ENCODE data around the gene GLUD2.
A peak's percentile ranks its signal among the peaks of the same experiment; 100 is the strongest.
"Not testable (repeated sequence)": the region's sequence is repeated elsewhere in the genome, so short reads cannot be mapped to it uniquely, and the experiment has no call there.

GLUD2 gene

GRCh38 chrX:121047441-121048419 lies at the start of gene GLUD2:
TSS of gene GLUD2 (plus strand) at chrX:121047610. CDS start at chrX:121047685, 75 bp downstream.
- DNase-seq (ENCODE audit: low spot score) = not testable (repeated sequence)

- DNase-seq (ENCODE audit: low spot score) = no peak
These were observed 48.0 kb upstream of the GLUD2 start for GRCh38 chrX:120999413-120999812.

- DNase-seq (ENCODE audit: low spot score) = no peak
These were observed 46.8 kb upstream of the GLUD2 start for GRCh38 chrX:121000589-121000988.

GRCh38 chrX:121008920-121009319 lies 38.5 kb upstream of the GLUD2 start:
- DNase-seq (ENCODE audit: low spot score) = no peak

GRCh38 chrX:121009764-121010163 lies 37.6 kb upstream of the GLUD2 start:
- DNase-seq (ENCODE audit: low spot score) = no peak

- DNase-seq (ENCODE audit: low spot score) = peak; percentile 44
These were observed 37.2 kb upstream of the GLUD2 start for GRCh38 chrX:121010218-121010617.

- no peak for DNase-seq (ENCODE audit: low spot score)
These were observed 36.2 kb upstream of the GLUD2 start for GRCh38 chrX:121011254-121011653.

- DNase-seq (ENCODE audit: low spot score) = no peak
These were observed 33.4 kb upstream of the GLUD2 start for GRCh38 chrX:121013897-121014455.

GRCh38 chrX:121014826-121015225 lies 32.6 kb upstream of the GLUD2 start:
- DNase-seq (ENCODE audit: low spot score) = no peak

- DNase-seq (ENCODE audit: low spot score) = no peak
These were observed 19.0 kb upstream of the GLUD2 start for GRCh38 chrX:121028419-121028818.

- no peak for DNase-seq (ENCODE audit: low spot score)
These were observed 17.3 kb upstream of the GLUD2 start for GRCh38 chrX:121030083-121030482.

GRCh38 chrX:121032531-121032930 lies 14.9 kb upstream of the GLUD2 start:
- no peak for DNase-seq (ENCODE audit: low spot score)

- no peak for DNase-seq (ENCODE audit: low spot score)
These were observed 11.3 kb upstream of the GLUD2 start for GRCh38 chrX:121036137-121036536.

- no peak for DNase-seq (ENCODE audit: low spot score)
These were observed 10.5 kb upstream of the GLUD2 start for GRCh38 chrX:121036951-121037350.

GRCh38 chrX:121050781-121051180 lies 3.4 kb downstream of the GLUD2 start:
- no peak for DNase-seq (ENCODE audit: low spot score)

GRCh38 chrX:121052122-121052521 lies 4.7 kb downstream of the GLUD2 start:
- DNase-seq (ENCODE audit: low spot score) = no peak

GRCh38 chrX:121062289-121062688 lies 14.9 kb downstream of the GLUD2 start:
- DNase-seq (ENCODE audit: low spot score) = no peak

- DNase-seq (ENCODE audit: low spot score) = no peak
These were observed 17.2 kb downstream of the GLUD2 start for GRCh38 chrX:121064579-121064978.

- not testable (repeated sequence) for DNase-seq (ENCODE audit: low spot score)
These were observed 36.8 kb downstream of the GLUD2 start for GRCh38 chrX:121084247-121084646.

- DNase-seq (ENCODE audit: low spot score) = no peak
These were observed 37.6 kb downstream of the GLUD2 start for GRCh38 chrX:121084903-121085611.

- no peak for DNase-seq (ENCODE audit: low spot score)
These were observed 38.2 kb downstream of the GLUD2 start for GRCh38 chrX:121085612-121086010.

GRCh38 chrX:121093011-121093410 lies 45.6 kb downstream of the GLUD2 start:
- no peak for DNase-seq (ENCODE audit: low spot score)

Measured in pons (tissue), 1 donor.